HepG2 (cell line): Measurements from ENCODE around the gene LRRC3C. TPM values are rescaled to one million over a fixed set of nuclear protein-coding genes. Genes with fewer than 3 reads are reported as not detected.

Experiments
- AHR ChIP-seq: IDR thresholded peaks from 2 replicates; pipeline ENCODE4 v1.6.1; 2018; ENCODE audit warnings: missing genetic modification reagents, missing compliant biosample characterization
- CAMTA2 ChIP-seq: sonication (generic); formaldehyde crosslinking; IDR thresholded peaks from 2 replicates; pipeline ENCODE4 v1.4.0; 2020; ENCODE audit warnings: mild to moderate bottlenecking, missing genetic modification reagents, borderline replicate concordance
- FOSL2 ChIP-seq: sonication (generic); formaldehyde crosslinking; IDR thresholded peaks from 2 replicates; pipeline ENCODE4 v1.4.0; 2020; ENCODE audit warnings: missing genetic modification reagents
- MEIS1 ChIP-seq: sonication (generic); formaldehyde crosslinking; IDR thresholded peaks from 2 replicates; pipeline ENCODE4 v1.9.0; 2021; ENCODE audit warnings: mild to moderate bottlenecking, missing genetic modification reagents, moderate library complexity, borderline replicate concordance
- ZC3H13 ChIP-seq: sonication (generic); formaldehyde crosslinking; IDR thresholded peaks from 2 replicates; pipeline ENCODE4 v1.8.1; 2023; ENCODE audit warnings: mild to moderate bottlenecking, missing genetic modification reagents, moderate library complexity
- ZNF224 ChIP-seq: sonication (generic); formaldehyde crosslinking; IDR thresholded peaks from 2 replicates; pipeline ENCODE4 v1.5.0; 2020; ENCODE audit warnings: mild to moderate bottlenecking, missing genetic modification reagents
- ZNF331 ChIP-seq: sonication (generic); formaldehyde crosslinking; IDR thresholded peaks from 2 replicates; pipeline ENCODE4 v1.4.0; 2020; ENCODE audit warnings: missing genetic modification reagents
- ZNF709 ChIP-seq: sonication (generic); formaldehyde crosslinking; IDR thresholded peaks from 2 replicates; pipeline ENCODE4 v1.5.0; 2020; ENCODE audit warnings: mild to moderate bottlenecking, missing genetic modification reagents
- ZNF772 ChIP-seq: sonication (generic); formaldehyde crosslinking; IDR thresholded peaks from 2 replicates; pipeline ENCODE4 v1.5.0; 2020; ENCODE audit warnings: mild to moderate bottlenecking, missing genetic modification reagents
- polyA plus RNA-seq, 8 experiments: library from polyadenylated mRNA; depleted of rRNA in 3 of 8; stranded (reverse) in 7 of 8; unstranded in 1 of 8; fragments of >200 nt; fragmentation: Illumina TruSeq in 4 of 8; extraction: Trizol in 4 of 8; gene quantifications; 2 replicates each; pipeline versions ENCODE4 v1.2.1 to v1.2.3, GENCODE V29; 2011 to 2016; ENCODE audit warnings: low read depth in 4 of 8, missing spikeins in 1 of 8, mixed read lengths in 1 of 8; ENCODE audit not compliant: insufficient read depth in 1 of 8
- total RNA-seq, 5 experiments: library from RNA; depleted of rRNA; stranded (reverse); fragments of >200 nt; fragmentation: Illumina TruSeq; extraction: Trizol; gene quantifications; 2 replicates each; pipeline ENCODE4 v1.2.3, GENCODE V29; 2016; ENCODE audit warnings: low read depth in 1 of 5
- TF ChIP-seq, protein P1 (sequence below): sonication (generic); formaldehyde crosslinking; IDR thresholded peaks from 2 replicates; pipeline ENCODE4 v1.5.1; 2020; ENCODE audit warnings: mild to moderate bottlenecking, missing genetic modification reagents, moderate library complexity
- TF ChIP-seq, protein P2 (sequence below): sonication (generic); formaldehyde crosslinking; IDR thresholded peaks from 2 replicates; pipeline ENCODE4 v1.8.0; 2022; ENCODE audit warnings: mild to moderate bottlenecking, missing genetic modification reagents, moderate library complexity
- TF ChIP-seq, protein P3 (sequence below): sonication (generic); formaldehyde crosslinking; IDR thresholded peaks from 2 replicates; pipeline ENCODE4 v1.5.0; 2020; ENCODE audit warnings: mild to moderate bottlenecking, missing genetic modification reagents, moderate library complexity
- TF ChIP-seq, protein P4 (sequence below): IDR thresholded peaks from 2 replicates; pipeline ENCODE4 v1.6.1; 2016; ENCODE audit warnings: mild to moderate bottlenecking
- TF ChIP-seq, protein P5 (sequence below): sonication (generic); formaldehyde crosslinking; IDR thresholded peaks from 2 replicates; pipeline ENCODE4 v1.5.1; 2020; ENCODE audit warnings: missing genetic modification reagents, mild to moderate bottlenecking, borderline replicate concordance
- TF ChIP-seq, protein P6 (sequence below): IDR thresholded peaks from 2 replicates; pipeline ENCODE4 v1.6.1; 2016; ENCODE audit warnings: low read depth

Gene LRRC3C
- total and polyA plus RNA-seq, 2 of the 13 experiments (the other 11 are each of a cell fraction or from before 2014, with no cell fraction given): 0.17 TPM; not detected in 1

DNA sequence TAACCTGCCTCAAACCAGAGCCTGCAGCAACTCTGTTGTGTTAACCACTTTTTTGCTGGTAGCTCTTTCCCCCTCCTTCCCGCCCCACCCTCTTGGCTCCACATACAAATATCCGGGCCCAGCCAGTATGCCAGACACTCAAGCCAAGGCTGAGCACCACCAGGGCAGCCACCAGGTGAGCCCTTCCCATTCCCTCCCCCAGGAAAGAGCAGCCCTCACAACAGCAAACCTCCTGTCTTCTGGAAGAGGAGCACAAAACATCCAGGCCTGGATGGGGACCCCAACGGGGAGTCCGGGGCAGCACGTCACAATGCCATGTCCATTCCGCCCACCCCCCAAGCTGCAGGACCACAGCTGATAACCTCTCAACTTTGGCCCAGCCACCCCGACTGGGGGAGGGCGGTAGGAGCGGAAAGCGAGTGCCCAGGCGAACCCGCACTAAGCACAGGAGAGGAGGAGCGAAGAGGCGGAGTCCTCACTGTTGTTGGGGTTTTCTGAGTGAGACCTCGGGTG lies 888 bp upstream of the LRRC3C start (continued):
- TF ChIP-seq, protein P1, sequence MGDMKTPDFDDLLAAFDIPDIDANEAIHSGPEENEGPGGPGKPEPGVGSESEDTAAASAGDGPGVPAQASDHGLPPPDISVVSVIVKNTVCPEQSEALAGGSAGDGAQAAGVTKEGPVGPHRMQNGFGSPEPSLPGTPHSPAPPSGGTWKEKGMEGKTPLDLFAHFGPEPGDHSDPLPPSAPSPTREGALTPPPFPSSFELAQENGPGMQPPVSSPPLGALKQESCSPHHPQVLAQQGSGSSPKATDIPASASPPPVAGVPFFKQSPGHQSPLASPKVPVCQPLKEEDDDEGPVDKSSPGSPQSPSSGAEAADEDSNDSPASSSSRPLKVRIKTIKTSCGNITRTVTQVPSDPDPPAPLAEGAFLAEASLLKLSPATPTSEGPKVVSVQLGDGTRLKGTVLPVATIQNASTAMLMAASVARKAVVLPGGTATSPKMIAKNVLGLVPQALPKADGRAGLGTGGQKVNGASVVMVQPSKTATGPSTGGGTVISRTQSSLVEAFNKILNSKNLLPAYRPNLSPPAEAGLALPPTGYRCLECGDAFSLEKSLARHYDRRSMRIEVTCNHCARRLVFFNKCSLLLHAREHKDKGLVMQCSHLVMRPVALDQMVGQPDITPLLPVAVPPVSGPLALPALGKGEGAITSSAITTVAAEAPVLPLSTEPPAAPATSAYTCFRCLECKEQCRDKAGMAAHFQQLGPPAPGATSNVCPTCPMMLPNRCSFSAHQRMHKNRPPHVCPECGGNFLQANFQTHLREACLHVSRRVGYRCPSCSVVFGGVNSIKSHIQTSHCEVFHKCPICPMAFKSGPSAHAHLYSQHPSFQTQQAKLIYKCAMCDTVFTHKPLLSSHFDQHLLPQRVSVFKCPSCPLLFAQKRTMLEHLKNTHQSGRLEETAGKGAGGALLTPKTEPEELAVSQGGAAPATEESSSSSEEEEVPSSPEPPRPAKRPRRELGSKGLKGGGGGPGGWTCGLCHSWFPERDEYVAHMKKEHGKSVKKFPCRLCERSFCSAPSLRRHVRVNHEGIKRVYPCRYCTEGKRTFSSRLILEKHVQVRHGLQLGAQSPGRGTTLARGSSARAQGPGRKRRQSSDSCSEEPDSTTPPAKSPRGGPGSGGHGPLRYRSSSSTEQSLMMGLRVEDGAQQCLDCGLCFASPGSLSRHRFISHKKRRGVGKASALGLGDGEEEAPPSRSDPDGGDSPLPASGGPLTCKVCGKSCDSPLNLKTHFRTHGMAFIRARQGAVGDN (CRISPR knock-in tag): peak; percentile 92
- 0 out of 2 replicates have a peak, but pooled peaks have one; percentile 21 for TF ChIP-seq CAMTA2 (CRISPR knock-in tag)
- 0 out of 2 replicates have a peak, but pooled peaks have one; percentile 83 for TF ChIP-seq ZNF224 (CRISPR knock-in tag)
- TF ChIP-seq MEIS1 (CRISPR knock-in tag): peak; percentile 50; the same call in 1 of the 2 replicates
- 0 out of 2 replicates have a peak, but pooled peaks have one; percentile 40 for TF ChIP-seq ZNF331 (CRISPR knock-in tag)
- peak; percentile 62 for TF ChIP-seq ZNF772
- TF ChIP-seq, protein P2, sequence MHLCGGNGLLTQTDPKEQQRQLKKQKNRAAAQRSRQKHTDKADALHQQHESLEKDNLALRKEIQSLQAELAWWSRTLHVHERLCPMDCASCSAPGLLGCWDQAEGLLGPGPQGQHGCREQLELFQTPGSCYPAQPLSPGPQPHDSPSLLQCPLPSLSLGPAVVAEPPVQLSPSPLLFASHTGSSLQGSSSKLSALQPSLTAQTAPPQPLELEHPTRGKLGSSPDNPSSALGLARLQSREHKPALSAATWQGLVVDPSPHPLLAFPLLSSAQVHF (CRISPR knock-in tag): no peak
- 0 out of 2 replicates have a peak, but pooled peaks have one; percentile 22 for TF ChIP-seq AHR (CRISPR knock-in tag)
- TF ChIP-seq FOSL2 (CRISPR knock-in tag): peak; percentile 43
- TF ChIP-seq, protein P3, sequence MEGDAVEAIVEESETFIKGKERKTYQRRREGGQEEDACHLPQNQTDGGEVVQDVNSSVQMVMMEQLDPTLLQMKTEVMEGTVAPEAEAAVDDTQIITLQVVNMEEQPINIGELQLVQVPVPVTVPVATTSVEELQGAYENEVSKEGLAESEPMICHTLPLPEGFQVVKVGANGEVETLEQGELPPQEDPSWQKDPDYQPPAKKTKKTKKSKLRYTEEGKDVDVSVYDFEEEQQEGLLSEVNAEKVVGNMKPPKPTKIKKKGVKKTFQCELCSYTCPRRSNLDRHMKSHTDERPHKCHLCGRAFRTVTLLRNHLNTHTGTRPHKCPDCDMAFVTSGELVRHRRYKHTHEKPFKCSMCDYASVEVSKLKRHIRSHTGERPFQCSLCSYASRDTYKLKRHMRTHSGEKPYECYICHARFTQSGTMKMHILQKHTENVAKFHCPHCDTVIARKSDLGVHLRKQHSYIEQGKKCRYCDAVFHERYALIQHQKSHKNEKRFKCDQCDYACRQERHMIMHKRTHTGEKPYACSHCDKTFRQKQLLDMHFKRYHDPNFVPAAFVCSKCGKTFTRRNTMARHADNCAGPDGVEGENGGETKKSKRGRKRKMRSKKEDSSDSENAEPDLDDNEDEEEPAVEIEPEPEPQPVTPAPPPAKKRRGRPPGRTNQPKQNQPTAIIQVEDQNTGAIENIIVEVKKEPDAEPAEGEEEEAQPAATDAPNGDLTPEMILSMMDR: peak; percentile 8; the same call in 1 of the 2 replicates
- peak; percentile 31; the same call in 1 of the 2 replicates for TF ChIP-seq ZC3H13 (CRISPR knock-in tag)
- TF ChIP-seq, protein P4, sequence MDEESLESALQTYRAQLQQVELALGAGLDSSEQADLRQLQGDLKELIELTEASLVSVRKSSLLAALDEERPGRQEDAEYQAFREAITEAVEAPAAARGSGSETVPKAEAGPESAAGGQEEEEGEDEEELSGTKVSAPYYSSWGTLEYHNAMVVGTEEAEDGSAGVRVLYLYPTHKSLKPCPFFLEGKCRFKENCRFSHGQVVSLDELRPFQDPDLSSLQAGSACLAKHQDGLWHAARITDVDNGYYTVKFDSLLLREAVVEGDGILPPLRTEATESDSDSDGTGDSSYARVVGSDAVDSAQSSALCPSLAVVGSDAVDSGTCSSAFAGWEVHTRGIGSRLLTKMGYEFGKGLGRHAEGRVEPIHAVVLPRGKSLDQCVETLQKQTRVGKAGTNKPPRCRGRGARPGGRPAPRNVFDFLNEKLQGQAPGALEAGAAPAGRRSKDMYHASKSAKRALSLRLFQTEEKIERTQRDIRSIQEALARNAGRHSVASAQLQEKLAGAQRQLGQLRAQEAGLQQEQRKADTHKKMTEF: peak; percentile 21
- TF ChIP-seq, protein P5, sequence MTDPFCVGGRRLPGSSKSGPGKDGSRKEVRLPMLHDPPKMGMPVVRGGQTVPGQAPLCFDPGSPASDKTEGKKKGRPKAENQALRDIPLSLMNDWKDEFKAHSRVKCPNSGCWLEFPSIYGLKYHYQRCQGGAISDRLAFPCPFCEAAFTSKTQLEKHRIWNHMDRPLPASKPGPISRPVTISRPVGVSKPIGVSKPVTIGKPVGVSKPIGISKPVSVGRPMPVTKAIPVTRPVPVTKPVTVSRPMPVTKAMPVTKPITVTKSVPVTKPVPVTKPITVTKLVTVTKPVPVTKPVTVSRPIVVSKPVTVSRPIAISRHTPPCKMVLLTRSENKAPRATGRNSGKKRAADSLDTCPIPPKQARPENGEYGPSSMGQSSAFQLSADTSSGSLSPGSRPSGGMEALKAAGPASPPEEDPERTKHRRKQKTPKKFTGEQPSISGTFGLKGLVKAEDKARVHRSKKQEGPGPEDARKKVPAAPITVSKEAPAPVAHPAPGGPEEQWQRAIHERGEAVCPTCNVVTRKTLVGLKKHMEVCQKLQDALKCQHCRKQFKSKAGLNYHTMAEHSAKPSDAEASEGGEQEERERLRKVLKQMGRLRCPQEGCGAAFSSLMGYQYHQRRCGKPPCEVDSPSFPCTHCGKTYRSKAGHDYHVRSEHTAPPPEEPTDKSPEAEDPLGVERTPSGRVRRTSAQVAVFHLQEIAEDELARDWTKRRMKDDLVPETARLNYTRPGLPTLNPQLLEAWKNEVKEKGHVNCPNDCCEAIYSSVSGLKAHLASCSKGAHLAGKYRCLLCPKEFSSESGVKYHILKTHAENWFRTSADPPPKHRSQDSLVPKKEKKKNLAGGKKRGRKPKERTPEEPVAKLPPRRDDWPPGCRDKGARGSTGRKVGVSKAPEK (CRISPR knock-in tag): no peak; the same call in 1 of the 2 replicates
- peak; percentile 80 for TF ChIP-seq ZNF709 (CRISPR knock-in tag)
- TF ChIP-seq, protein P6, sequence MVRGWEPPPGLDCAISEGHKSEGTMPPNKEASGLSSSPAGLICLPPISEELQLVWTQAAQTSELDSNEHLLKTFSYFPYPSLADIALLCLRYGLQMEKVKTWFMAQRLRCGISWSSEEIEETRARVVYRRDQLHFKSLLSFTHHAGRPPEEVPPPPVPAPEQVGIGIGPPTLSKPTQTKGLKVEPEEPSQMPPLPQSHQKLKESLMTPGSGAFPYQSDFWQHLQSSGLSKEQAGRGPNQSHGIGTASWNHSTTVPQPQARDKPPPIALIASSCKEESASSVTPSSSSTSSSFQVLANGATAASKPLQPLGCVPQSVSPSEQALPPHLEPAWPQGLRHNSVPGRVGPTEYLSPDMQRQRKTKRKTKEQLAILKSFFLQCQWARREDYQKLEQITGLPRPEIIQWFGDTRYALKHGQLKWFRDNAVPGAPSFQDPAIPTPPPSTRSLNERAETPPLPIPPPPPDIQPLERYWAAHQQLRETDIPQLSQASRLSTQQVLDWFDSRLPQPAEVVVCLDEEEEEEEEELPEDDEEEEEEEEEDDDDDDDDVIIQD (CRISPR knock-in tag): 0 out of 2 replicates have a peak, but pooled peaks have one; percentile 11
